Measurements from ENCODE around the gene TCF4.

TCF4 gene

GRCh38 chr18:55504808-55505207 lies 83.2 kb downstream of the TCF4 start:
- CTCF ChIA-PET, result no interaction called here
- POLR2A ChIA-PET, result no interaction called here
- Histone ChIP-seq H3K36me3 (ENCODE audit: control insufficient read depth in 2 of 2, insufficient read depth in 1 of 2, low read length in 2 of 2) (no peaks in the 10 kb centered on the region), H3K4me1 (ENCODE audit: control insufficient read depth, insufficient read depth, low read length) (peaks cover 30% of the 10 kb centered on the region), H3K9me3 (ENCODE audit: control insufficient read depth, insufficient read depth, low read depth, low read length) (no peaks in the 10 kb centered on the region), H3K4me3 (ENCODE audit: low read depth, low read length) (no peak overlapping the region), H3K27ac (ENCODE audit: extremely low read depth, low read depth, low read length) (no peak overlapping the region)
- TF ChIP-seq PRDM4 (tag by site-specific recombination; IDR thresholded peaks at IDR 0.05) (peak; percentile 26; the same call in 1 of the 2 replicates), PRDM6 (tag by site-specific recombination; IDR thresholded peaks at IDR 0.05) (peak; percentile 58; the same call in 1 of the 2 replicates), ZXDB (tag by site-specific recombination; IDR thresholded peaks at IDR 0.05) (0 out of 2 replicates have a peak, but pooled peaks have one; percentile 28), OSR2 (tag by site-specific recombination; IDR thresholded peaks at IDR 0.05) (peak; percentile 29; the same call in 1 of the 2 replicates), FEZF1 (tag by site-specific recombination; IDR thresholded peaks at IDR 0.05) (peak; percentile 81), SP7 (tag by site-specific recombination; IDR thresholded peaks at IDR 0.05) (peak; percentile 67), ZNF580 (tag by site-specific recombination; IDR thresholded peaks at IDR 0.05) (peak; percentile 60; the same call in 1 of the 2 replicates), ZNF416 (tag by site-specific recombination; IDR thresholded peaks at IDR 0.05) (no peak), ZNF585B (tag by site-specific recombination; IDR thresholded peaks at IDR 0.05) (no peak), ZNF843 (tag by site-specific recombination; IDR thresholded peaks at IDR 0.05) (peak; percentile 88), ZBTB6 (tag by site-specific recombination; IDR thresholded peaks at IDR 0.05) (no peak)

- no peaks in the 10 kb centered on the region for H3K36me3 ChIP-seq (ENCODE audit: control insufficient read depth in 2 of 2, insufficient read depth in 1 of 2, low read length in 2 of 2)
- ChIA-PET POLR2A (no interaction called here), CTCF (no interaction called here)
- no peak overlapping the region for H3K4me3 ChIP-seq (ENCODE audit: low read depth, low read length)
- H3K27ac ChIP-seq (ENCODE audit: extremely low read depth, low read depth, low read length), result no peak overlapping the region
- TF ChIP-seq ZNF513 (tag by site-specific recombination; IDR thresholded peaks at IDR 0.05), result peak; percentile 80
- no peak for TF ChIP-seq ZXDB (tag by site-specific recombination; IDR thresholded peaks at IDR 0.05)
- peaks cover 28% of the 10 kb centered on the region for H3K4me1 ChIP-seq (ENCODE audit: control insufficient read depth, insufficient read depth, low read length)
- no peaks in the 10 kb centered on the region for H3K9me3 ChIP-seq (ENCODE audit: control insufficient read depth, insufficient read depth, low read depth, low read length)
Observed at GRCh38 chr18:55503167-55503820, 84.7 kb downstream of the TCF4 start.

- H3K4me1 ChIP-seq (ENCODE audit: control insufficient read depth, insufficient read depth, low read length), result peaks cover 35% of the 10 kb centered on the region
- H3K9me3 ChIP-seq (ENCODE audit: control insufficient read depth, insufficient read depth, low read depth, low read length), result no peaks in the 10 kb centered on the region
- no peak overlapping the region for H3K27ac ChIP-seq (ENCODE audit: extremely low read depth, low read depth, low read length)
- ChIA-PET CTCF (no interaction called here), POLR2A (no interaction called here)
- no peak overlapping the region for H3K4me3 ChIP-seq (ENCODE audit: low read depth, low read length)
- no peak for TF ChIP-seq ZNF658 (tag by site-specific recombination; IDR thresholded peaks at IDR 0.05)
- H3K36me3 ChIP-seq (ENCODE audit: control insufficient read depth in 2 of 2, insufficient read depth in 1 of 2, low read length in 2 of 2), result no peaks in the 10 kb centered on the region
Observed at GRCh38 chr18:55501982-55502710, 85.8 kb downstream of the TCF4 start.
